ENCODE results near the gene PRSS21.

DNA sequence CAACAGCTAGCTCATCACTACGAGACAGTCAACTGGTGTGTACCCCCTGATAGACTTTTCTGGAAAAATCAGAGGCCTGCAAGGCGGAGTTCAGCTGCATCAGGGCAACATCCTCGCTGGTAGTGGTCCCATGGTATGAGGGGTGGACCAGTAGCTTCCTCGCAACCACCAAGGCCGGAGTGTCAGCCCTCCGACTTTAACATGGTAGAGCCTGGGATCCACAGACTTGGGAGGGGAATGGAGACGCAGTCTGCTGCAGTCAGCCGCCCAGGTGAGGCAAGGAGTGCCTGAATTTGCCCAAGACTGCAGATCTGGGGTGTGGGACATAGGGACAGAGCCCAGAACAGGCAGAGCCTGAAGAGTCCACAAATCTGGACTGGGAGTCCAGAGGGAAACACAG lies 26.5 kb downstream of the PRSS21 start:
- TF ChIP-seq EZH2 (IDR thresholded peaks at IDR 0.05; ENCODE audit: insufficient read depth, poor library complexity, severe bottlenecking) (no peak), EZH2phosphoT487 (IDR thresholded peaks at IDR 0.05; ENCODE audit: insufficient read depth, low read depth) (no peak)
